H1 (cell line): ENCODE results near the gene SLC16A9. TPM values are rescaled to one million over a fixed set of nuclear protein-coding genes. Genes with fewer than 3 reads are reported as not detected.
A peak's percentile ranks its signal among the peaks of the same experiment; 100 is the strongest.

Experiments
- CTCF ChIA-PET: fragments of 300-600 bp; sonication (Branson Sonifier 250); formaldehyde crosslinking; loops from one replicate; lab custom pipeline; 2021; ENCODE audit not compliant: partially characterized antibody; lab: Charles Lee
- POLR2A ChIA-PET: fragments of 300-600 bp; sonication (Branson Sonifier 250); formaldehyde crosslinking; loops from one replicate; lab custom pipeline; 2021; ENCODE audit warnings: inconsistent platforms; ENCODE audit not compliant: partially characterized antibody; lab: Charles Lee
- DNase-seq, 2 experiments: peaks; one replicate each; pipeline versions ENCODE4 v3.0.0 to v3.0.0-alpha.2; 2010 to 2022; ENCODE audit warnings: low spot score in 2 of 2, low read depth in 1 of 2, mixed read lengths in 1 of 2
- FAIRE-seq: peaks from 2 replicates; lab custom pipeline; 2011; peaks lifted over from hg19 to GRCh38; lab: Jason Lieb, UNC
- H2AFZ ChIP-seq: 2 replicates; pipeline ENCODE4 v1.8.1; 2012; ENCODE audit warnings: low read length, inconsistent platforms
- H2AK5ac ChIP-seq: 2 replicates; pipeline ENCODE4 v1.6.1; 2013; ENCODE audit warnings: low read depth, low read length
- H2BK120ac ChIP-seq: replicated peaks from 2 replicates; pipeline ENCODE3; 2013; ENCODE audit warnings: low read depth, low read length, inconsistent platforms
- H2BK12ac ChIP-seq: 2 replicates; pipeline ENCODE4 v1.6.1; 2013; ENCODE audit warnings: low read depth, low read length
- H2BK15ac ChIP-seq: 2 replicates; pipeline ENCODE4 v1.6.1; 2013; ENCODE audit warnings: low read length
- H2BK20ac ChIP-seq: 2 replicates; pipeline ENCODE4 v1.6.1; 2013; ENCODE audit warnings: low read length
- H2BK5ac ChIP-seq: 2 replicates; pipeline ENCODE4 v1.6.1; 2013; ENCODE audit warnings: low read depth, low read length
- H3K14ac ChIP-seq: 2 replicates; pipeline ENCODE4 v1.6.1; 2013; ENCODE audit warnings: inconsistent platforms; ENCODE audit not compliant: insufficient read length
- H3K18ac ChIP-seq: 2 replicates; pipeline ENCODE4 v1.6.1; 2013; ENCODE audit warnings: low read length; ENCODE audit errors: extremely low read depth
- H3K23ac ChIP-seq: 2 replicates; pipeline ENCODE4 v1.6.1; 2013; ENCODE audit warnings: inconsistent platforms; ENCODE audit not compliant: insufficient read length
- H3K23me2 ChIP-seq: 2 replicates; pipeline ENCODE4 v1.6.1; 2013; ENCODE audit warnings: low read depth, low read length
- H3K27ac ChIP-seq: 2 replicates; pipeline ENCODE4 v1.6.1; 2011; ENCODE audit warnings: low read depth, low read length, inconsistent platforms
- H3K27me3 ChIP-seq, 4 experiments: replicated peaks in 1 of 4; 1 replicate in 1 of 4; 2 replicates in 3 of 4; pipeline versions ENCODE4 v1.6.1 to v1.8.1; 2011 to 2013; ENCODE audit warnings: low read length in 3 of 4, mild to moderate bottlenecking in 3 of 4, inconsistent platforms in 2 of 4, mixed read lengths in 2 of 4, moderate library complexity in 1 of 4; ENCODE audit not compliant: control insufficient read depth in 3 of 4, insufficient read depth in 3 of 4; ENCODE audit errors: extremely low read depth in 1 of 4
- H3K36me3 ChIP-seq, 4 experiments: 2 replicates each; pipeline versions ENCODE4 v1.6.1 to v1.8.1; 2011 to 2013; ENCODE audit warnings: mild to moderate bottlenecking in 4 of 4, low read length in 3 of 4, moderate library complexity in 2 of 4, control low read depth in 1 of 4, inconsistent platforms in 1 of 4; ENCODE audit not compliant: insufficient read depth in 4 of 4, control insufficient read depth in 2 of 4
- H3K4ac ChIP-seq: replicated peaks from 2 replicates; pipeline ENCODE3; 2013; ENCODE audit warnings: low read length, low read depth, mixed read lengths, inconsistent platforms; ENCODE audit not compliant: insufficient read length
- H3K4me1 ChIP-seq, 4 experiments: replicated peaks in 1 of 4; 1 replicate in 1 of 4; 2 replicates in 3 of 4; pipeline versions ENCODE4 v1.6.1 to v1.8.1; 2011 to 2013; ENCODE audit warnings: low read length in 3 of 4, inconsistent platforms in 2 of 4, mixed read lengths in 1 of 4; ENCODE audit not compliant: insufficient read depth in 4 of 4, control insufficient read depth in 3 of 4
- H3K4me2 ChIP-seq, 2 experiments: 2 replicates each; pipeline versions ENCODE4 v1.6.1 to v1.8.1; 2011 to 2013; ENCODE audit warnings: low read depth in 2 of 2, low read length in 2 of 2, control low read depth in 1 of 2, inconsistent platforms in 1 of 2, mild to moderate bottlenecking in 1 of 2; ENCODE audit not compliant: insufficient read depth in 1 of 2
- H3K4me3 ChIP-seq, 4 experiments: fragments of 200-600, 300-600 bp in 1 of 4; sonication (generic), shearing (Covaris generic), sonication (Bioruptor Twin) in 1 of 4; 2 replicates each; pipeline versions ENCODE4 v1.5.1 to v1.8.1; 2011 to 2016; ENCODE audit warnings: low read length in 4 of 4, low read depth in 3 of 4, control low read depth in 2 of 4, inconsistent platforms in 2 of 4, mild to moderate bottlenecking in 2 of 4, mixed read lengths in 1 of 4, moderate library complexity in 1 of 4; ENCODE audit not compliant: insufficient read depth in 2 of 4; ENCODE audit errors: extremely low read depth in 1 of 4
- H3K56ac ChIP-seq: replicated peaks from 2 replicates; pipeline ENCODE3; 2013; ENCODE audit warnings: low read depth, mild to moderate bottlenecking, mixed read lengths, low read length, inconsistent platforms; ENCODE audit not compliant: insufficient read length
- H3K79me1 ChIP-seq: 2 replicates; pipeline ENCODE4 v1.6.1; 2013; ENCODE audit warnings: low read depth, low read length, control low read depth
- H3K79me2 ChIP-seq, 2 experiments: 2 replicates each; pipeline versions ENCODE4 v1.6.1 to v1.8.1; 2012 to 2013; ENCODE audit warnings: low read length in 2 of 2, mild to moderate bottlenecking in 2 of 2, inconsistent platforms in 1 of 2; ENCODE audit not compliant: insufficient read depth in 2 of 2, control insufficient read depth in 1 of 2
- H3K9ac ChIP-seq, 4 experiments: replicated peaks in 1 of 4; 1 replicate in 1 of 4; 2 replicates in 3 of 4; pipeline versions ENCODE4 v1.6.1 to v1.8.1; 2011 to 2013; ENCODE audit warnings: low read depth in 3 of 4, low read length in 3 of 4, control low read depth in 2 of 4, mild to moderate bottlenecking in 2 of 4, moderate library complexity in 2 of 4, inconsistent platforms in 1 of 4; ENCODE audit errors: extremely low read depth in 1 of 4
- H3K9me3 ChIP-seq, 2 experiments: 2 replicates each; pipeline versions ENCODE4 v1.6.1 to v1.8.1; 2012 to 2013; ENCODE audit warnings: mild to moderate bottlenecking in 2 of 2, moderate library complexity in 2 of 2, control low read depth in 1 of 2, inconsistent platforms in 1 of 2, low read depth in 1 of 2, low read length in 1 of 2, mixed read lengths in 1 of 2; ENCODE audit not compliant: insufficient read depth in 2 of 2
- H4K20me1 ChIP-seq, 2 experiments: replicated peaks in 1 of 2; 2 replicates each; pipeline versions ENCODE3 to v1.8.1; 2011 to 2013; ENCODE audit warnings: inconsistent platforms in 2 of 2, low read length in 2 of 2, mild to moderate bottlenecking in 1 of 2; ENCODE audit not compliant: insufficient read depth in 2 of 2, control insufficient read depth in 1 of 2
- H4K5ac ChIP-seq: 2 replicates; pipeline ENCODE4 v1.6.1; 2013; ENCODE audit warnings: low read length, low read depth, mixed read lengths, inconsistent platforms; ENCODE audit not compliant: insufficient read length
- H4K8ac ChIP-seq: 2 replicates; pipeline ENCODE4 v1.8.0; 2013; ENCODE audit warnings: mild to moderate bottlenecking, moderate library complexity, low read length, inconsistent platforms; ENCODE audit not compliant: insufficient read depth; ENCODE audit errors: extremely low read depth
- H4K91ac ChIP-seq: replicated peaks from 2 replicates; pipeline ENCODE3; 2013; ENCODE audit warnings: low read length, mixed read lengths, inconsistent platforms; ENCODE audit not compliant: insufficient read length
- CTCF ChIP-seq, 3 experiments: IDR thresholded peaks; 1 replicate in 2 of 3; 2 replicates in 1 of 3; pipeline versions ENCODE4 v1.5.1 to v1.6.1; 2011; ENCODE audit warnings: low read length in 3 of 3, mild to moderate bottlenecking in 3 of 3, inconsistent platforms in 2 of 3, low read depth in 1 of 3, moderate library complexity in 1 of 3; ENCODE audit not compliant: insufficient read depth in 1 of 3; ENCODE audit errors: control extremely low read depth in 1 of 3
- RAD21 ChIP-seq, 2 experiments: IDR thresholded peaks in 1 of 2; conservative IDR thresholded peaks in 1 of 2; 2 replicates each; pipeline ENCODE4 v1.6.1; 2011; ENCODE audit warnings: low read depth in 2 of 2, low read length in 2 of 2, improper control_type of control experiment in 1 of 2, inconsistent platforms in 1 of 2, mild to moderate bottlenecking in 1 of 2, moderate library complexity in 1 of 2
- TAF1 ChIP-seq: IDR thresholded peaks from 2 replicates; pipeline ENCODE4 v1.6.1; 2011; ENCODE audit warnings: mild to moderate bottlenecking, low read depth, low read length
- WGBS, 2 experiments: shearing (Covaris generic) in 1 of 2; methylation state at CpG; one replicate each; pipeline versions ENCODE4 v1.1.6 to v1.1.7; 2013 to 2015; ENCODE audit warnings: low lambda C conversion rate in 2 of 2, mixed read lengths in 2 of 2, inconsistent platforms in 1 of 2, low coverage in 1 of 2, missing lambda C conversion rate in 1 of 2; ENCODE audit not compliant: insufficient replicate concordance in 2 of 2, insufficient coverage in 1 of 2, insufficient read length in 1 of 2; ENCODE audit errors: extremely low coverage in 1 of 2, missing lambda C conversion rate in 1 of 2; 5-methylcytosine and 5-hydroxymethylcytosine counted together
- polyA plus RNA-seq, 7 experiments: library from polyadenylated mRNA; depleted of rRNA in 3 of 7; stranded (reverse) in 5 of 7; unstranded in 2 of 7; fragments of >200 nt in 5 of 7; fragments of 200-250 nt in 2 of 7; gene quantifications; 1 replicate in 5 of 7; 2 replicates in 1 of 7; 4 replicates in 1 of 7; pipeline versions ENCODE4 v1.2.1 to v1.2.3, GENCODE V29; 2011 to 2013; ENCODE audit warnings: missing spikeins in 2 of 7, mixed read lengths in 2 of 7
- total RNA-seq: library from RNA; stranded (reverse); fragmentation: NEBNext Ultra II Directional; extraction: Animal tissue kit (Norgen Biotek cat#: 25700); gene quantifications from 2 replicates; pipeline ENCODE4 v1.2.1, GENCODE V29; 2021

The SLC16A9 gene
- total and polyA plus RNA-seq, 2 of the 8 experiments (the other 6 are each of a cell fraction or from before 2014, with no cell fraction given): 11.2 to 20.5 TPM

GRCh38 chr10:59700709-59701108, 8.9 kb downstream of the SLC16A9 start:
- FAIRE-seq: peak; percentile 78

More at GRCh38 chr10:59700709-59701108, 8.9 kb downstream of the SLC16A9 start:
- Histone ChIP-seq H4K91ac (no peak overlapping the region), H2AFZ (no peak overlapping the region), H3K27me3 (no peaks in the 10 kb centered on the region), H2BK20ac (no peak overlapping the region), H4K8ac (no peak overlapping the region), H3K4me3 (no peak overlapping the region), H2BK120ac (no peak overlapping the region), H3K79me1 (no peaks in the 10 kb centered on the region; the same call in 1 of the 2 replicates), H3K4me2 (no peak overlapping the region), H3K4ac (no peak overlapping the region), H3K18ac (no peak overlapping the region), H3K23me2 (no peaks in the 10 kb centered on the region), H3K27ac (no peak overlapping the region), H3K56ac (no peak overlapping the region), H4K5ac (no peak overlapping the region), H4K20me1 (no peaks in the 10 kb centered on the region), H2AK5ac (no peak overlapping the region), H3K4me1 (peaks cover 0 to 3% (median under 1%) of the 10 kb centered on the region in 4 experiments; a peak in 2 of 7 replicates), H3K23ac (no peak overlapping the region), H3K9me3 (no peaks in the 10 kb centered on the region; a peak in 1 of 4 replicates), H2BK5ac (no peak overlapping the region), H3K14ac (no peak overlapping the region), H2BK12ac (no peak overlapping the region), H3K9ac (no peak overlapping the region), H3K36me3 (peaks cover 0 to 2% (median 2%) of the 10 kb centered on the region in 4 experiments; a peak in 1 of 8 replicates), H3K79me2 (peaks cover 0 to 18% of the 10 kb centered on the region in 2 experiments; a peak in 2 of 4 replicates), H2BK15ac (no peak overlapping the region)
- POLR2A ChIA-PET: interaction anchor here (1.1 to 3.3 kb wide), 3 partner anchors 11 to 207 kb away, joined by 3 to 27 read pairs (median 3); partner anchors contain the start of gene SLC16A9
- no peak for DNase-seq
- TF ChIP-seq TAF1 (no peak), CTCF (IDR thresholded peaks at IDR 0.05; ENCODE audit: control extremely low read depth in 1 of 3, insufficient read depth in 1 of 3, low read depth in 1 of 3, low read length in 3 of 3) (peak; percentile 53 to 97 (median 80)), RAD21 (IDR thresholded peaks at IDR 0.05 in 1 of 2, conservative IDR thresholded peaks at IDR 0.05 in 1 of 2; ENCODE audit: low read depth in 2 of 2, low read length in 2 of 2) (peak; percentile 54 to 62)
- WGBS, 2 experiments: 31% methylated on average over 4 of the region's 4 CpGs; no CpG with 5 or more reads in 1 of the 2 experiments
- CTCF ChIA-PET: interaction anchor here (0.7 to 5.3 kb wide), 35 partner anchors 8 to 355 kb away, joined by 3 to 77 read pairs (median 4); partner anchors contain the start of gene SLC16A9
